H9 (cell line): ENCODE data around the gene RNASET2. TPM values are rescaled to one million over a fixed set of nuclear protein-coding genes. Genes with fewer than 3 reads are reported as not detected.

ENCODE experiments used
- DNase-seq: peaks from one replicate; pipeline ENCODE4 v3.0.0-alpha.2; 2017
- H2AFZ ChIP-seq: one replicate; pipeline ENCODE4 v1.6.1; 2013; ENCODE audit warnings: mild to moderate bottlenecking, low read length, control low read depth, moderate library complexity
- H2AK5ac ChIP-seq: 2 replicates; pipeline ENCODE4 v1.6.1; 2013; ENCODE audit warnings: low read length, control low read depth, mixed read lengths; ENCODE audit not compliant: insufficient read length
- H2BK120ac ChIP-seq: one replicate; pipeline ENCODE4 v1.6.1; 2013; ENCODE audit warnings: low read depth, mild to moderate bottlenecking, low read length, control low read depth, inconsistent platforms; ENCODE audit not compliant: poor library complexity, severe bottlenecking
- H2BK12ac ChIP-seq: 2 replicates; pipeline ENCODE4 v1.6.1; 2013; ENCODE audit warnings: low read length, control low read depth, mixed read lengths, low read depth; ENCODE audit not compliant: insufficient read length
- H2BK15ac ChIP-seq: 2 replicates; pipeline ENCODE4 v1.6.1; 2013; ENCODE audit warnings: low read depth, low read length, control low read depth
- H2BK20ac ChIP-seq: one replicate; pipeline ENCODE4 v1.6.1; 2013; ENCODE audit warnings: low read depth, mild to moderate bottlenecking, low read length, control low read depth, inconsistent platforms; ENCODE audit not compliant: poor library complexity, severe bottlenecking
- H2BK5ac ChIP-seq: 2 replicates; pipeline ENCODE4 v1.6.1; 2013; ENCODE audit warnings: low read length, control low read depth, mixed read lengths; ENCODE audit not compliant: insufficient read length
- H3K14ac ChIP-seq: 2 replicates; pipeline ENCODE4 v1.6.1; 2013; ENCODE audit warnings: low read length, control low read depth; ENCODE audit not compliant: insufficient read depth
- H3K18ac ChIP-seq: 2 replicates; pipeline ENCODE4 v1.6.1; 2013; ENCODE audit warnings: low read depth, mild to moderate bottlenecking, mixed read lengths, low read length, control low read depth; ENCODE audit not compliant: insufficient read length
- H3K23ac ChIP-seq: 2 replicates; pipeline ENCODE4 v1.6.1; 2013; ENCODE audit warnings: low read length, control low read depth, mixed read lengths, low read depth; ENCODE audit not compliant: insufficient read length
- H3K23me2 ChIP-seq: 2 replicates; pipeline ENCODE4 v1.6.1; 2013; ENCODE audit warnings: low read depth, mild to moderate bottlenecking, mixed read lengths, low read length, control low read depth; ENCODE audit not compliant: insufficient read length, poor library complexity, severe bottlenecking
- H3K27ac ChIP-seq: 2 replicates; pipeline ENCODE4 v1.5.1; 2013; ENCODE audit warnings: low read length, control low read depth, mixed read lengths, low read depth; ENCODE audit not compliant: insufficient read length
- H3K27me3 ChIP-seq: 2 replicates; pipeline ENCODE4 v1.6.1; 2013; ENCODE audit warnings: low read length, control low read depth, inconsistent platforms; ENCODE audit not compliant: insufficient read depth
- H3K4ac ChIP-seq: 2 replicates; pipeline ENCODE4 v1.6.1; 2013; ENCODE audit warnings: low read depth, mild to moderate bottlenecking, control low read depth, inconsistent platforms, low read length, moderate library complexity
- H3K4me1 ChIP-seq: 2 replicates; pipeline ENCODE4 v1.6.1; 2013; ENCODE audit warnings: low read length, control low read depth, inconsistent platforms; ENCODE audit not compliant: insufficient read depth
- H3K4me2 ChIP-seq: 2 replicates; pipeline ENCODE4 v1.6.1; 2013; ENCODE audit warnings: low read length, control low read depth, mixed read lengths; ENCODE audit not compliant: insufficient read length, insufficient read depth
- H3K56ac ChIP-seq: 2 replicates; pipeline ENCODE4 v1.6.1; 2013; ENCODE audit warnings: low read depth, mild to moderate bottlenecking, mixed read lengths, low read length, control low read depth; ENCODE audit not compliant: insufficient read length
- H3K79me1 ChIP-seq: 2 replicates; pipeline ENCODE4 v1.6.1; 2013; ENCODE audit warnings: low read depth, mild to moderate bottlenecking, moderate library complexity, low read length, control low read depth, inconsistent platforms; ENCODE audit not compliant: insufficient read depth, poor library complexity, severe bottlenecking
- H3K79me2 ChIP-seq: 2 replicates; pipeline ENCODE4 v1.6.1; 2013; ENCODE audit warnings: low read length, control low read depth, inconsistent platforms; ENCODE audit not compliant: insufficient read depth
- H3K9ac ChIP-seq: 2 replicates; pipeline ENCODE4 v1.6.1; 2013; ENCODE audit warnings: low read length, control low read depth, mixed read lengths; ENCODE audit not compliant: insufficient read length; ENCODE audit errors: extremely low read depth
- H3K9me3 ChIP-seq: one replicate; pipeline ENCODE4 v1.6.1; 2013; ENCODE audit warnings: low read depth, low read length, inconsistent platforms; ENCODE audit not compliant: control insufficient read depth
- H3T11ph ChIP-seq: one replicate; pipeline ENCODE4 v1.6.1; 2013; ENCODE audit warnings: mild to moderate bottlenecking, low read length, control low read depth, inconsistent platforms
- H4K20me1 ChIP-seq: one replicate; pipeline ENCODE4 v1.6.1; 2013; ENCODE audit not compliant: control insufficient read depth, insufficient read length, insufficient read depth
- H4K5ac ChIP-seq: 2 replicates; pipeline ENCODE4 v1.6.1; 2013; ENCODE audit warnings: low read depth, mild to moderate bottlenecking, mixed read lengths, low read length, control low read depth; ENCODE audit not compliant: insufficient read length
- H4K8ac ChIP-seq: replicated peaks from 2 replicates; pipeline ENCODE4 v1.6.1; 2013; ENCODE audit warnings: low read length, control low read depth, mixed read lengths, low read depth; ENCODE audit not compliant: insufficient read length
- H4K91ac ChIP-seq: 2 replicates; pipeline ENCODE4 v1.6.1; 2013; ENCODE audit warnings: low read depth, mild to moderate bottlenecking, moderate library complexity, mixed read lengths, low read length, control low read depth; ENCODE audit not compliant: insufficient read length
- H3K27ac Mint-ChIP-seq, 3 experiments: 2 replicates in 2 of 3; 3 replicates in 1 of 3; pipeline ENCODE4 v1.8.0; 2020 to 2021; ENCODE audit warnings: mixed read lengths in 3 of 3, mild to moderate bottlenecking in 1 of 3, moderate library complexity in 1 of 3
- H3K27me3 Mint-ChIP-seq: 2 replicates; pipeline ENCODE4 v1.8.0; 2021; ENCODE audit warnings: low read depth, mild to moderate bottlenecking, moderate library complexity, mixed read lengths
- H3K36me3 Mint-ChIP-seq, 3 experiments: 2 replicates in 2 of 3; 3 replicates in 1 of 3; pipeline ENCODE4 v1.8.0; 2020 to 2021; ENCODE audit warnings: low read depth in 3 of 3, mixed read lengths in 3 of 3; ENCODE audit not compliant: insufficient read depth in 1 of 3
- H3K4me1 Mint-ChIP-seq, 2 experiments: 2 replicates each; pipeline ENCODE4 v1.8.0; 2020; ENCODE audit warnings: mixed read lengths in 2 of 2
- H3K4me3 Mint-ChIP-seq, 2 experiments: 2 replicates in 1 of 2; 3 replicates in 1 of 2; pipeline ENCODE4 v1.8.0; 2020 to 2021; ENCODE audit warnings: mild to moderate bottlenecking in 2 of 2, mixed read lengths in 2 of 2, moderate library complexity in 1 of 2
- H3K9me3 Mint-ChIP-seq, 2 experiments: 2 replicates in 1 of 2; 3 replicates in 1 of 2; pipeline ENCODE4 v1.8.0; 2020; ENCODE audit warnings: mild to moderate bottlenecking in 2 of 2, mixed read lengths in 2 of 2, moderate library complexity in 1 of 2
- WGBS: extraction: QIAGEN DNeasy Blood & Tissue Kit; methylation state at CpG from one replicate; pipeline ENCODE4 v1.1.7; 2013; ENCODE audit warnings: missing lambda C conversion rate, low lambda C conversion rate, mixed read lengths; ENCODE audit not compliant: insufficient read length; ENCODE audit errors: extremely low coverage; 5-methylcytosine and 5-hydroxymethylcytosine counted together
- total RNA-seq: library from RNA; stranded (reverse); gene quantifications from 2 replicates; pipeline ENCODE4 v1.2.1, GENCODE V29; 2021
- TF ChIP-seq, protein P1 (sequence below): fragments of 200-600 bp; sonication (generic); conservative IDR thresholded peaks from 3 replicates; pipeline ENCODE4 v1.8.0; 2021; ENCODE audit warnings: antibody characterized with exemption, mild to moderate bottlenecking

RNASET2 gene
- total RNA-seq, 1 experiment from 2014 or later = 28.2 TPM

GRCh38 chr6:166911248-166911677 is 45.1 kb downstream of the RNASET2 start:
- H4K8ac ChIP-seq = no peak overlapping the region
- Mint-ChIP-seq H3K36me3 (peaks cover 0 to 9% (median 0%) of the 10 kb centered on the region in 3 experiments; a peak in 4 of 7 replicates), H3K4me3 (no peak overlapping the region), H3K9me3 (no peaks in the 10 kb centered on the region; a peak in 1 of 5 replicates), H3K27me3 (peaks cover 3% of the 10 kb centered on the region; the same call in 1 of the 2 replicates), H3K27ac (no peak overlapping the region), H3K4me1 (peaks cover 10 to 12% of the 10 kb centered on the region in 2 experiments)
- H3K27me3 ChIP-seq = no peaks in the 10 kb centered on the region
- no peaks in the 10 kb centered on the region for H3K9me3 ChIP-seq
- no peak overlapping the region for H2BK12ac ChIP-seq
- no peak overlapping the region for H3T11ph ChIP-seq
- no peak overlapping the region for H3K14ac ChIP-seq
- H2AK5ac ChIP-seq = no peak overlapping the region
- H3K18ac ChIP-seq = no peak overlapping the region
- H2BK20ac ChIP-seq = no peak overlapping the region
- no peaks in the 10 kb centered on the region for H4K20me1 ChIP-seq
- no peak overlapping the region for H2BK15ac ChIP-seq
- no peak for DNase-seq
- H3K4me2 ChIP-seq = no peak overlapping the region
- WGBS = no CpG with 5 or more reads among the region's 5 CpGs
- H3K9ac ChIP-seq = no peak overlapping the region
- H3K4ac ChIP-seq = no peak overlapping the region
- TF ChIP-seq, protein P1, sequence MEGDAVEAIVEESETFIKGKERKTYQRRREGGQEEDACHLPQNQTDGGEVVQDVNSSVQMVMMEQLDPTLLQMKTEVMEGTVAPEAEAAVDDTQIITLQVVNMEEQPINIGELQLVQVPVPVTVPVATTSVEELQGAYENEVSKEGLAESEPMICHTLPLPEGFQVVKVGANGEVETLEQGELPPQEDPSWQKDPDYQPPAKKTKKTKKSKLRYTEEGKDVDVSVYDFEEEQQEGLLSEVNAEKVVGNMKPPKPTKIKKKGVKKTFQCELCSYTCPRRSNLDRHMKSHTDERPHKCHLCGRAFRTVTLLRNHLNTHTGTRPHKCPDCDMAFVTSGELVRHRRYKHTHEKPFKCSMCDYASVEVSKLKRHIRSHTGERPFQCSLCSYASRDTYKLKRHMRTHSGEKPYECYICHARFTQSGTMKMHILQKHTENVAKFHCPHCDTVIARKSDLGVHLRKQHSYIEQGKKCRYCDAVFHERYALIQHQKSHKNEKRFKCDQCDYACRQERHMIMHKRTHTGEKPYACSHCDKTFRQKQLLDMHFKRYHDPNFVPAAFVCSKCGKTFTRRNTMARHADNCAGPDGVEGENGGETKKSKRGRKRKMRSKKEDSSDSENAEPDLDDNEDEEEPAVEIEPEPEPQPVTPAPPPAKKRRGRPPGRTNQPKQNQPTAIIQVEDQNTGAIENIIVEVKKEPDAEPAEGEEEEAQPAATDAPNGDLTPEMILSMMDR = no peak
- H2BK120ac ChIP-seq = no peak overlapping the region
- no peak overlapping the region for H4K91ac ChIP-seq
- no peak overlapping the region for H3K23ac ChIP-seq
- no peaks in the 10 kb centered on the region for H3K23me2 ChIP-seq
- no peaks in the 10 kb centered on the region for H3K79me2 ChIP-seq
- H3K79me1 ChIP-seq = no peaks in the 10 kb centered on the region
- no peaks in the 10 kb centered on the region for H3K4me1 ChIP-seq
- H3K56ac ChIP-seq = no peak overlapping the region
- no peak overlapping the region for H2AFZ ChIP-seq
- H4K5ac ChIP-seq = no peak overlapping the region
- H3K27ac ChIP-seq = no peak overlapping the region
- H2BK5ac ChIP-seq = no peak overlapping the region
